ENCODE data around the gene UBAP2. TPM values are rescaled to one million over a fixed set of nuclear protein-coding genes. Genes with fewer than 3 reads are reported as not detected.

Gene UBAP2
- total RNA-seq, 1 experiment from 2014 or later = 45.5 TPM

GRCh38 chr9:33923998-33924701 is 124.5 kb downstream of the UBAP2 start:
- Mint-ChIP-seq H3K27me3 (ENCODE audit: unreplicated experiment) (no peaks in the 10 kb centered on the region), H3K27ac (ENCODE audit: unreplicated experiment) (no peak overlapping the region), H3K4me1 (ENCODE audit: low read depth, unreplicated experiment) (no peaks in the 10 kb centered on the region), H3K9me3 (ENCODE audit: low read depth, unreplicated experiment) (no peaks in the 10 kb centered on the region), H3K36me3 (ENCODE audit: insufficient read depth, unreplicated experiment) (peaks cover 69% of the 10 kb centered on the region), H3K4me3 (ENCODE audit: low read depth, unreplicated experiment) (no peak overlapping the region)
- no peak for DNase-seq
- TF ChIP-seq CTCF (IDR thresholded peaks at IDR 0.05; ENCODE audit: unreplicated experiment) = no peak
- CTCF ChIA-PET = interaction anchor here (0.6 to 1.4 kb wide), 2 partner anchors 102 to 149 kb away, joined by 3 to 6 read pairs; no protein-coding TSS in a partner anchor
- intact Hi-C loops (cut with micrococcal nuclease; ENCODE audit: unreplicated experiment) = no loop called here
- no TSS peak for BruUV-seq (replicated peaks)

- H3K4me1 Mint-ChIP-seq (ENCODE audit: low read depth, unreplicated experiment) = no peaks in the 10 kb centered on the region
- H3K27me3 Mint-ChIP-seq (ENCODE audit: unreplicated experiment) = no peaks in the 10 kb centered on the region
- no peak for DNase-seq
- peaks cover 72% of the 10 kb centered on the region for H3K36me3 Mint-ChIP-seq (ENCODE audit: insufficient read depth, unreplicated experiment)
- CTCF ChIA-PET = no interaction called here
- no peak overlapping the region for H3K27ac Mint-ChIP-seq (ENCODE audit: unreplicated experiment)
- H3K9me3 Mint-ChIP-seq (ENCODE audit: low read depth, unreplicated experiment) = no peaks in the 10 kb centered on the region
- intact Hi-C loops (cut with micrococcal nuclease; ENCODE audit: unreplicated experiment) = no loop called here
- TF ChIP-seq CTCF (IDR thresholded peaks at IDR 0.05; ENCODE audit: unreplicated experiment) = no peak
- no TSS peak for BruUV-seq (replicated peaks)
- no peak overlapping the region for H3K4me3 Mint-ChIP-seq (ENCODE audit: low read depth, unreplicated experiment)
These were observed 125.6 kb downstream of the UBAP2 start for GRCh38 chr9:33923079-33923478.

GRCh38 chr9:33921967-33922895 is 126.5 kb downstream of the UBAP2 start:
- TSS peak; percentile 55 for BruUV-seq (replicated peaks)
- Mint-ChIP-seq H3K4me1 (ENCODE audit: low read depth, unreplicated experiment) (no peaks in the 10 kb centered on the region), H3K27ac (ENCODE audit: unreplicated experiment) (no peak overlapping the region), H3K9me3 (ENCODE audit: low read depth, unreplicated experiment) (no peaks in the 10 kb centered on the region), H3K4me3 (ENCODE audit: low read depth, unreplicated experiment) (no peak overlapping the region), H3K36me3 (ENCODE audit: insufficient read depth, unreplicated experiment) (peaks cover 73% of the 10 kb centered on the region), H3K27me3 (ENCODE audit: unreplicated experiment) (no peaks in the 10 kb centered on the region)
- no peak for TF ChIP-seq CTCF (IDR thresholded peaks at IDR 0.05; ENCODE audit: unreplicated experiment)
- intact Hi-C loops (cut with micrococcal nuclease; ENCODE audit: unreplicated experiment) = no loop called here
- peak; percentile 41 for DNase-seq
- CTCF ChIA-PET = interaction anchor here (0.6 kb wide), 1 partner anchor 172 kb away, joined by 4 read pairs; no protein-coding TSS in a partner anchor

GRCh38 chr9:33919276-33919897 is 129.3 kb downstream of the UBAP2 start:
- no peak overlapping the region for H3K4me3 Mint-ChIP-seq (ENCODE audit: low read depth, unreplicated experiment)
- no TSS peak for BruUV-seq (replicated peaks)
- H3K27ac Mint-ChIP-seq (ENCODE audit: unreplicated experiment) = no peak overlapping the region
- CTCF ChIA-PET = no interaction called here
- H3K4me1 Mint-ChIP-seq (ENCODE audit: low read depth, unreplicated experiment) = peaks cover 21% of the 10 kb centered on the region
- H3K27me3 Mint-ChIP-seq (ENCODE audit: unreplicated experiment) = no peaks in the 10 kb centered on the region
- H3K9me3 Mint-ChIP-seq (ENCODE audit: low read depth, unreplicated experiment) = no peaks in the 10 kb centered on the region
- no peak for TF ChIP-seq CTCF (IDR thresholded peaks at IDR 0.05; ENCODE audit: unreplicated experiment)
- peaks cover 79% of the 10 kb centered on the region for H3K36me3 Mint-ChIP-seq (ENCODE audit: insufficient read depth, unreplicated experiment)
- DNase-seq = no peak
- intact Hi-C loops (cut with micrococcal nuclease; ENCODE audit: unreplicated experiment) = no loop called here

Data from Calu3 (cell line).